ENCODE data around the gene GJA5. TPM values are rescaled to one million over a fixed set of nuclear protein-coding genes. Genes with fewer than 3 reads are reported as not detected.

GJA5 gene
- total RNA-seq, 1 experiment from 2014 or later = not detected

DNA sequence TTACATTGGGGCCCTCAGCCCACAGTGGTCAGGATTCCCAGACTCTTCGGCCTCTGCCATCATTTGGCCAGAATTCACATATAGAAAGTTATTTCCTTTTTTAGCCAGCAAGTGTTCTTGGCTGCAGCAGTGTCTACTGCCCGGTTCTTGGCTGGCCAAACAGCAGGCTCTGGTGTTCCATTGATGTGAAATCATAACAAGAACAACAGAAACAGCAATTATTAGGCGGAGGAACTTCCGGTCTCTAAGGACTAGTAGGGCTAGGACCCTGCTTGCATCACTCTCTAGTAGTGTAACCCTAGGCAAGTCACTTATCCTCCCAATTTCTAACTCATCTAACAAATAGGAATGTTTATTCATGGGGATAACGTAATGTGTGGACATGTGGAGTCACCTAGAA is 8.7 kb upstream of the GJA5 start:
- in situ Hi-C loops (cut with HindIII; ENCODE audit: low pct_unique_long_range_greater_than_20kb, low sequenced_read_pairs) = no loop called here
- DNase-seq (ENCODE audit: low read depth) = no peak

DNA sequence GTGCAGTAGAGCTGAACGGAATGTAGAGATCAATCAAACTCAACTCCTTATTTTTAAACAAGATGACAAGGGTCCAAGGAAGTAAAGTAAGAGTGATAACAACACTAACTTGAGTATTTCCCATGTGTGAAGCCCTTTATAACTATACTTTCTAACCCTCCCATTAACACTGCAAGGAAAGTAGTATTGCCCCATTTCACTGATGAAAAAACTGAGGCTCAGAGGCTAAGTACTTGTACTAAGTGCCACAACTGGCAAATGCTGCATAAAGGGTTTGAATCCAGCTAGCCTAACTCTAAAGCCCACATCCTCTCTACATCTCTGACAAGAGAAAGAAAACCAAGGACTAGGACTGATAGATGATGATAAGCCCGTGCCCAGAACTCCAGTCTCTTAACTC is 8.2 kb upstream of the GJA5 start:
- in situ Hi-C loops (cut with HindIII; ENCODE audit: low pct_unique_long_range_greater_than_20kb, low sequenced_read_pairs) = no loop called here
- DNase-seq (ENCODE audit: low read depth) = no peak

- in situ Hi-C loops (cut with HindIII; ENCODE audit: low pct_unique_long_range_greater_than_20kb, low sequenced_read_pairs) = no loop called here
- no peak for DNase-seq (ENCODE audit: low read depth)
Measured at GRCh38 chr1:147768101-147768500, 7.7 kb upstream of the GJA5 start.

GRCh38 chr1:147762233-147763024 is 2.0 kb upstream of the GJA5 start:
- DNase-seq (ENCODE audit: low read depth) = no peak
- in situ Hi-C loops (cut with HindIII; ENCODE audit: low pct_unique_long_range_greater_than_20kb, low sequenced_read_pairs) = no loop called here

- DNase-seq (ENCODE audit: low read depth) = no peak
- in situ Hi-C loops (cut with HindIII; ENCODE audit: low pct_unique_long_range_greater_than_20kb, low sequenced_read_pairs) = no loop called here
Measured at GRCh38 chr1:147758379-147759100, 1.9 kb downstream of the GJA5 start.

DNA sequence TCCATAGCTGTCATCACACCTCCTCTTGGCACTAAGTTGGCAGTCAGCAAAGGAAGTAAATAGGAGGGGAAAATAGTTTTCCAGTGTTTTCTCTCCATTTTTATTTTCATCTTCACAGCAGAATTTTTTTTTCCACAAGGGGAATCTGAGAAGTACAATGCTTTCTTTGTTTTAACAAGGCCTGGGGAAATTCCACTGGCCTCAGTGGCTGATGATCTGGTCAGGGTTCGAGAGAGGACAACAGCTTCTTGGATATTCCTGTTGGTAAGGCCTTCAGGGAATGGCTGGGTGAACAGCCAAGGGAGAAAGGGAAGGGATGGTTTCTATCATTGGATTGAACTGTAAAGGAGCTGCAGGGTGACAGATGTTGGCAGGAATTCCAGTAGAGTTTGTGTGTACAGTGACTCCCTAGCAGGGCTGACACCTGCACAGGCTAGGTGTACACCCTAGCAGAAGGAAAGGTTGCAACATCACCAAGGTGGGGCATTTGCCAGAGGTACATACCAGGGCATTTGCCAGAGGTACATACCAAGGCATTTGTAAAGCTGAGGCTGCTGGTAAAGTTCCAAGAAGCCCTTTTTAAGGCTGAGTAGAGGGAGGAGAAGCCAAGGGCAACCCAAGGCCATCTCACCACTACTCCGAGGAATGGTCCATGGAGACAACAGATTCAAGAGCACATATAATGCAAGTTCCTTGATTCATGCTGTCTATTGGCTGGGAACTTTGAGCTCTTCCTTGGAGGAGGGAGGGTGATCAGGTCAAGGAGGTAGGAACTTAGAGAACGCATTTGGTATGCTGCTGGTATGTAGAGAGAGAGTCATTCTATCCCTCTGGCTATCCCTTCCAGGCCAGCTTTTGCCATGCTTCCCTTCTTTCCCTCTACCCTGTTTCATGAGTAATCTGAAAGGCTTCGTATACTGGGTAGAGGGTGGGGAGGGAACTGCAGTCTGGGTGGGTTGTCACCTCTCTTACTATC is 3.1 kb downstream of the GJA5 start:
- no peak for DNase-seq (ENCODE audit: low read depth)
- in situ Hi-C loops (cut with HindIII; ENCODE audit: low pct_unique_long_range_greater_than_20kb, low sequenced_read_pairs) = no loop called here

DNA sequence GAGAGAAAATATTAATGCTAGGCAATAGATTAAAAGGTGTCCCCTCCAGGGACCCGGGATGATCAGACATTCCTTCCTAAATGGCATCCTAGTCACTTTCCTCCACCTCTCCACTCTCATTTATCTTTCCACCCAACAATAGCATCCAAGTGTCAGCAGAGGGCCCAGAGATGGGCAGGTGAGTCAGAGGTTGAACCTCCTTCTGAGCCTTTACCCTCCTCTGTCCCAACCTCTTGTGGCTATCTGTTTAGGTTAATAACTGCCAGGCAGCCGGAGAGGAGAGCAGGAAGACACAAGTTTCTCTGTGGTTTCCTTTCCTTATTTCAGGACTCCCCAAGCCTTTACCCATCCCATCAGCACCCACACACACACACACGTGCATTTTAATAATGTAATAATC is 4.1 kb downstream of the GJA5 start:
- in situ Hi-C loops (cut with HindIII; ENCODE audit: low pct_unique_long_range_greater_than_20kb, low sequenced_read_pairs) = no loop called here
- DNase-seq (ENCODE audit: low read depth) = no peak

- in situ Hi-C loops (cut with HindIII; ENCODE audit: low pct_unique_long_range_greater_than_20kb, low sequenced_read_pairs) = no loop called here
- DNase-seq (ENCODE audit: low read depth) = no peak
Measured at GRCh38 chr1:147754661-147755060, 5.7 kb downstream of the GJA5 start.

GRCh38 chr1:147753081-147753480 is 7.3 kb downstream of the GJA5 start:
- no peak for DNase-seq (ENCODE audit: low read depth)
- in situ Hi-C loops (cut with HindIII; ENCODE audit: low pct_unique_long_range_greater_than_20kb, low sequenced_read_pairs) = no loop called here

- in situ Hi-C loops (cut with HindIII; ENCODE audit: low pct_unique_long_range_greater_than_20kb, low sequenced_read_pairs) = no loop called here
- no peak for DNase-seq (ENCODE audit: low read depth)
Measured at GRCh38 chr1:147752511-147752910, 7.9 kb downstream of the GJA5 start.

DNA sequence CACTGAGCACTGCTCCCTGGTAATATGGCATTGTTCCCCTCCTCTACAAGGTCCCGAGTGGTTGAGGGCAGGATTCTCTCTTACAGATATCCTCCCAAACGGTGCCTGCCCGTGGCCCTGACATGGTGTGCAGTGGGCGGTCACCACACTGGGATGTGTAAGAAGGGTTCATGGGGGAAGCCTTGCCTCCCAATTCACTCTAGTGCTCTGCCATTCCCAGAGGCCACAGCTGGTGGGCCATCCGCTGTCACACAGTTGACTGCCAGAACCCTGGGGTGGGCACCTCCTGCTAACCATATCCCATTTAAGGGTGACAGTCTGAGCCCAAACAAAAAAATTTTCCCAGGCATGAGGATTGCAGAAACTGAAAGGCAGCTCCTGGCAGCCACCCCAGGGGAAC is 9.1 kb downstream of the GJA5 start:
- no peak for DNase-seq (ENCODE audit: low read depth)
- in situ Hi-C loops (cut with HindIII; ENCODE audit: low pct_unique_long_range_greater_than_20kb, low sequenced_read_pairs) = no loop called here

- no peak for DNase-seq (ENCODE audit: low read depth)
- in situ Hi-C loops (cut with HindIII; ENCODE audit: low pct_unique_long_range_greater_than_20kb, low sequenced_read_pairs) = no loop called here
Measured at GRCh38 chr1:147750618-147751217, 9.7 kb downstream of the GJA5 start.

- no peak for DNase-seq (ENCODE audit: low read depth)
- in situ Hi-C loops (cut with HindIII; ENCODE audit: low pct_unique_long_range_greater_than_20kb, low sequenced_read_pairs) = no loop called here
Measured at GRCh38 chr1:147749792-147750191, 10.6 kb downstream of the GJA5 start.

DNA sequence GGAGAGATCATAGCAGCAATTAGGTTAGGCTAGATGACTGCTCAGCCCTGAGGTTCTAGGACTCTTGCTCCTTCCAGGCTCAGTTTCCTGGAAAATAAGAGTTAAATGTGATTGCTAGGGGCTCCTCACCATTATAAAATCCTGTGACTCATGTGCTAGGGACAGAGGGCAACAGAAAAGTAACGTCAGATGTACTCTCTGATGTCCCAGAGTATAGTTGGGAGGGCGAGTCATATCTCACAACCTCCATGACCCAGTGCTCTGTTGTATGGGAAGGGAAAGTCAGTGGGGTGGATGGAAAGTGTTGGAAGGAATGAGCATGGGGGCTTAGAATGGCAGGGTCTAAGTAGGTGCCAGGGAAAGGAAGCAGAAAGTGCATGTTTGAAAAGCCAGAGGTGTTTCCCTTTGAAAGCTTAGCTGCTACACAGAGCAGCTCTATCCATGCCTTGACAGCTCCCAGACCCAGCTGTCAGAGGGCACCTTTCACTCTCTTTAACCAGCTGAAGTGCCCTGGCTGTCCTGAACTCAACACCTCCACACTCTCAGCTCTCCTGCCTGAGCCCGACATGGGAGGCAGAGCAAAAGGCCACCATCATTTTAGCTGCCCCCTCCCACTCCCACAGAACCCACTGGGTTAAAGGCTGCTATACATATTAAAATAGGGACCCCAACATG is 11.6 kb downstream of the GJA5 start:
- in situ Hi-C loops (cut with HindIII; ENCODE audit: low pct_unique_long_range_greater_than_20kb, low sequenced_read_pairs) = no loop called here
- DNase-seq (ENCODE audit: low read depth) = peak; percentile 4

DNA sequence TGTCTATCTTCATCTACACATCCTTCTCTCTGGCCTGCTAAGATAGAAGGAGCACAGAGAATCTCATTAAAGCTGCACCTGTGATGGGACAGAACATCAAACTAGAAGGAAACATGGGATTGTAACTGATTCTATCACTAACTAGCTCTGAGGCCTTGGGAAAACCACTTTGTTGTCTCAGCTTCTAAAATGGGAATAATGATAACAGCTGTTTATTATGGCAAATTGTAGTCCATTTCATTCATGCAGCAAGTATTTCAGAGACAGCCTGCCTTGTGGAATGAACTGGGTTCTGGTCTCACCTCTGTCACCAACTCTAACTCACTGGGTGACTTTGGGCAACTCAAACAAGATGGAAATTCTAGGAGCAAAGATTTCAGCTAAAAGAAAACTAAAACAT is 12.4 kb downstream of the GJA5 start:
- no peak for DNase-seq (ENCODE audit: low read depth)
- in situ Hi-C loops (cut with HindIII; ENCODE audit: low pct_unique_long_range_greater_than_20kb, low sequenced_read_pairs) = no loop called here

DNA sequence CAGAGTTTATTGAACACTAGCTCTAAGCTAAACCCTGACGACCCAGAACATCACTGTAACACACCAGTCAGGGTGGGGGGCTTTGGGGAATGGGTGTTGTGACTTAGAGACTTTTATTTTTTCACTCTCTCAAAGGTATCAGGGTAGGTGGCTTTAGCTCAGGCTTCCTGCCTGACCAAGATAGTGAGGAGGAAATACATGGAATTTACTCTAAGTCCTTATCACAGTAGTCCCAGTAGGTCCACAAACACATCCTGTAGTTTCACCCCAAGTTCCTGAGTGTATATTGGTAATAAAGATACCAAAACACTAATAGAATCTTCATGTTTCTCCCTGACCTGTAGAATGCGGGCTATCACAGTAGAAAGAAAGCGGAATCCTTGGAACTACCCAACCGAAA is 15.1 kb downstream of the GJA5 start:
- DNase-seq (ENCODE audit: low read depth) = no peak
- in situ Hi-C loops (cut with HindIII; ENCODE audit: low pct_unique_long_range_greater_than_20kb, low sequenced_read_pairs) = no loop called here

GRCh38 chr1:147741065-147741464 is 19.3 kb downstream of the GJA5 start:
- no peak for DNase-seq (ENCODE audit: low read depth)
- in situ Hi-C loops (cut with HindIII; ENCODE audit: low pct_unique_long_range_greater_than_20kb, low sequenced_read_pairs) = no loop called here

GRCh38 chr1:147740391-147740790 is 20.0 kb downstream of the GJA5 start:
- no peak for DNase-seq (ENCODE audit: low read depth)
- in situ Hi-C loops (cut with HindIII; ENCODE audit: low pct_unique_long_range_greater_than_20kb, low sequenced_read_pairs) = no loop called here

Measured in Caki2 (cell line).